NCI-H82 (cell line): ENCODE data around the gene RAD51B.
"Not testable (repeated sequence)": the region's sequence is repeated elsewhere in the genome, so short reads cannot be mapped to it uniquely, and the experiment has no call there.

ENCODE experiments used
- DNase-seq: peaks from one replicate; lab custom pipeline; 2025; lab: John Stamatoyannopoulos, UW

RAD51B gene

DNA sequence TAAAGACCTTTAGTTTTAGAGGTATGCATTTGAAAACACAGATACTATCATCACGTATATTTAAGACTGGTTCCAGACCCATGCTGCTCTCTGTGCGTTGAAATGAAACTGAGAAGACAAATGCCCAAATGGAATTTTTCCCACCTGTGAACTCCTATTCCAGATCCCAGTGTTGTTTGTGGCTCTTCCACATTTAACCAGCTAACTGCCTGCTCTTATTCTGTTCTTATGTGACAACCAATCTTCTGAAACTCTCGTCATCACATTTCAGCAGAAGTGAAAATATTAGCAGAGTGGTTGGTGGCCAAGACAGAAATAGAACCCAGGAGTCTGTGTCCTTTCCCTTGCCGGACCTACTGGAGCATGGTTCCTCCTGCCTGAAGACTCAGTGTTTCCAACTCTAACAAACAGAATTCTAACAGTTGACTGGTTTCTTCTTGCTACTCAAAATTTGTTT is 460.2 kb downstream of the RAD51B start:
- no peak for DNase-seq

DNA sequence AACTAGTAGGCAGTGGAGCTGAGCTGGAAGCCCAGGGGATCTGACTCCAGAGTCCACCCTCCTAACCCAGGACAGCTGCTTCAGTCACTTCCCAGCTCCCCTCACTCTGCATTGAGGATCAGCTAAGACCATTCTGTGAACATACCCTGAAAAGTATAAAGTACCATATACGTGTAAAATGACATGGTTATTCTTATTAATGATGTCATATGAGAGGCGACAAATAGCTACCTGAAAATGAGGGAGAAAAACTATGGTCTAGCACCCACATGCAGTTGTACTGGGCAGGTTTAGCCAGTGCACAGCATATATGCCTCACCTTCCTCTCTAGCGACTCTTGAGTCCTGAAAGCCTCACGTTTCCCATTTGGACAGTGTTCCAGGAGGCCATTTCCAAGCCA is 461.9 kb downstream of the RAD51B start:
- no peak for DNase-seq

DNA sequence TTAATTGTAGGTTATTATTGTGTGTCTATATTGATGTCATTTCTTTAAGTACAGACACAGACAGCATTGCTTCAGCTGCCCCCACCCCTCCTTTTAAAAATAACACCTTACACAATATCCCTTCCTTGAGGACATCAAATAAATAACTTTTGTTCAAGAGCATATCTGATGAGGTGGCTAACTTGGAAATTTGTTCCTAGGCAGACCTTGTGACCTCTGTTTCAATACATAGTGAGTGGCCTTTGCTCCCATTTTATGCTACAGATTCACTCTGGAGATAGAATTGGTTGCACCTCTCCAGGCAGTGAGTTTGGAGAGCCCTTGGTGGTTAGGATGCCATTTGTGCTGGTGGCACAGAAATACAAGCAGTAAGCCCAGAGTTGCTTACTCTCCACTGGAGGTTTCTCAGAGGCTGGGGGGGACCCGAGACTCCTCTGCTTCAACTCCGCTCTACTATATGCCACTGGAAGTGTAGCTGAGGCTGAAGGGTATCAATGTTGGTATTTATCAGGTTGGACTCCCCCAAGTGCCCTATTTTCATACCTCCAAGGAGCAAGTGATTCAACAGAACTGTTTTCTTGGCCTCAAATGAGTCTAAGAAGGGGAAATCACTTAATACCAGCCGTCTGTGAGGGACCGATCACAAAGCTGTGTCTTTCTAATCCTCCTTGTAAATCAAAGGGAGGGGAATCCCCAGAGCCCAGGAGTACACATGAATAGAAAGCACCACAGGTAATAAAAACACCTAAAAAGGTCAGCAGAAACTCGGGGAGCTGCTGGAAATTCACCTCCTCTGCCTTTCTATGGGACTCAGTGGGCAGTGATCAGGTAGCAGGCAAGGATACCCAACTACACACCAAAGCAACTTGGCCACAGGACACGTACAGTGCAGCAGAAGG is 463.1 kb downstream of the RAD51B start:
- peak; percentile 58 for DNase-seq

- no peak for DNase-seq
These were observed 464.0 kb downstream of the RAD51B start for GRCh38 chr14:68283378-68284123.

DNA sequence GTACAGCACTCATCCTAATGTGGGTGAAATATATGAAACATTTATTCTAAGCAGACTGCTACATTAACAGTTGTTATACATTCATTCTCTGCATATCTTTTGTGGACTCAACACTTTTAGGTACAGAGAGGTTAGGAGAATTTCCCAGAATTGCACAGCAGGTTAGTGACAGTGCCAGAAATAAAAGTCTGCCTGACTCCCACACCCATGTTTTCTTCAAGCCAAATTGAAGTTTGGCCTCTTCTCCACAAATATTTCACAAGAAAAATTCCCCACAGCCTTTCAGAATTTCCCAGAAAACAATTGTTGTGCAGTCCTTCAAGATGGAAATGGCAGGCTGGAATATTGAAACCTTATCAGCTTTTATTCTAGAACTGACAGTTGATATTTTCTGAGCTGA is 464.8 kb downstream of the RAD51B start:
- no peak for DNase-seq

- no peak for DNase-seq
These were observed 465.3 kb downstream of the RAD51B start for GRCh38 chr14:68284834-68285233.

DNA sequence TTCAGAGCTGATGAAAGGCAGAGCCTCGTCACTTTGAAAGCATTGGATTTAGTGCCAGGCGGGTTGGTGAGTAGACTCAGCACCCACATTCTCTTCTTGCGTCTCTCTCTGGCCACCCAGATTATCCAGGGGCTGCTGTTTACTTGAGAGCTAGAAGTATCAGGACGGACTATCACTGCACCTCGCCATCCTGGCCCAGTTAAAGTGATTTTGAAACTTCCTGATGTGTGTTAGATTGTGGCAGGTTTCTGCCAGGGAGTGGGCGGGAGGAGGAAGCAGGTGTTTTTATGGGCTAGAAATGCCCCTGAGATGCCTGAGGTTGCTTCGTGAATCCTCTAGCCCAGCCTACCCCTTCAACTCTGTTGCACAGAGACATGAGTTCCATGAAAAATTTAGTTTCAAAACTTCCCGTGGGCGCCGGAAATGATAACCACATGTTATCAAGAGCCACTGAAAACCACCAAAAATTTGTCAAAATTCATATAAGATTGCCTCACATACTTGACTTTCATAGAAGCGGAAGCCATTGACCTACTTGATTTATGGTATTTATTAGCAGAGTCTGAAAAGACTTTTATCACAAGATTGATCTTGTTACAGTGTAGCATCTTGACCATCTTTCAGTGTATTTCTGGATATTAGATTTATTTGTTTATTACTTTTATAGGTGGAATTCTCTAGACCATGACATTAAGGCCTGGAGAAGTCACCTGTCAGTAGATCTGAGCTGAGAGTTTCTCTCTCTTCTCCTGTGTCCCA is 466.0 kb downstream of the RAD51B start:
- no peak for DNase-seq

GRCh38 chr14:68286667-68287066 is 467.1 kb downstream of the RAD51B start:
- DNase-seq = peak; percentile 45

DNA sequence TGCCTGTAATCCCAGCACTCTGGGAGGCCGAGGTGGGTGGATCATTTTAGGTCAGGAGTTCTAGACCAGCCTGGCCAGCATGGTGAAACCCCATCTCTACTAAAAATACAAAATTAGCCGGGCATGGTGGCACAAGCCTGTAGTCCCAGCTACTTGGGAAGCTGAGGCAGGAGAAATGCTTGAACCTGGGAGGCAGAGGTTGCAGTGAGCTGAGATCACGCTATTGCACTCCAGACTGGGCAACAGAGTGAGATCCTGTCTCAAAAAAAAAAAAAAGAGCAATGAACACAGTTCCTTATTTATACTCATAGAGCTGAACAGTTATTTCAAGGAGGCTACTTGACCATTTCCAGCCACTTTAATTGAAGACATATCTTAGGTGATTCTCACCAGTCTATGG is 469.9 kb downstream of the RAD51B start:
- DNase-seq = not testable (repeated sequence)

GRCh38 chr14:68291820-68292219 is 472.2 kb downstream of the RAD51B start:
- DNase-seq = peak; percentile 53

DNA sequence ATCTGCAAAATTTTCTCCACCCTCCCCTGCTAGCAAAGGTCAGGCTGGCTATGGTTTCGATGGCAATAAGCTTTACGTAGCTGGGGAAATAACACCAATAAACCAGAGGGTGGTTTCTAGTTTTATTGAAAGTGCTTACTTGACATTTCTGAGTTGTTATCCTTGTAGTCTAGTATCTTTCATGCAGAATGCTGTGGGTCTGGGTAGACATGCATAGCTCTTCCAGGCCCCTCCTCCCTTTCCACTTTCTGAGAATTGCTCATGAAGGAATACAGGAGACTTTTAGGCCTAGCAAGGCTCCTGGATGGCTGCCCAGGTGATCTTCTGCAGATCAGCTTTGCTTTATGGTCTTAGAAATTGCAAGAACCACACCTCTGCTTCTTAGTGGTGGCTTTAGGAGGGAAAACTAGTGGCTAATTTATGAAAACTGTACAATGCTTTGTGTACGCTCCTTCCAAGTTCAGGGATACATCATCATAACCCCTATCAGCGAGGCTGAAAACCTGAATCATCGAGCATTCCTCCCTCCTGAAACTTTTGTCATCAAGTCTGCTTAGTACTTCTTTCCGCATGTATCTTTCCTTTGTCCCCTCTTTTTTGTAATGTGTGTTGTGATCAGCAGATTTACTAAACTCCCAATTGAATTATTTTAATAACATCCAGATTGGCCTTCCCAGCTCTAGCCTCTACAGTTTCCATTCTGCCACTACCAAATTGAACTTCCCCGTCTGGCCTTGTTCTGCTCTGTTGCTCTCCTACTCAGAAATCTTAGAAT is 473.0 kb downstream of the RAD51B start:
- no peak for DNase-seq

DNA sequence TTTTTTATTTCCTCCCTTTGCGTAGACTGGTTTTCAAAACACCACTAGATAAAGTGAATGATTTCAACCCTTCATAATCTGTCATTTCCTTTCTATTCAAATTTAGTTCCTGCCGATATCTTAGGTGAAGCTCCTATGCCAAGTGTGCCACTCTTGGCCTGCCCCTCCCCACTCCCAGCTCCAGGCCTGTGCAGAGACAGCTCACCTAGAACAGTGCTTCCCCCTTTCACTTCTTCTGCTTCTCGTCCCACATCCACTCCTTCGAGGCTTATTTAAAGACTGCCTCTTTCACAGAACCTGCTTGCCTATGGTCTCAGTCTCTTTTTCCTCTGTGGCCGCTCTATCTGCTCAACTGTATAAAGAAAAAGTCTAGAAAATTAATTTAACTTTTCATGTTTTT is 473.8 kb downstream of the RAD51B start:
- DNase-seq = no peak

- peak; percentile 89 for DNase-seq
These were observed 475.8 kb downstream of the RAD51B start for GRCh38 chr14:68295316-68295816.

- DNase-seq = no peak
These were observed 477.5 kb downstream of the RAD51B start for GRCh38 chr14:68297039-68297438.

GRCh38 chr14:68297876-68298468 is 478.4 kb downstream of the RAD51B start:
- DNase-seq = no peak

DNA sequence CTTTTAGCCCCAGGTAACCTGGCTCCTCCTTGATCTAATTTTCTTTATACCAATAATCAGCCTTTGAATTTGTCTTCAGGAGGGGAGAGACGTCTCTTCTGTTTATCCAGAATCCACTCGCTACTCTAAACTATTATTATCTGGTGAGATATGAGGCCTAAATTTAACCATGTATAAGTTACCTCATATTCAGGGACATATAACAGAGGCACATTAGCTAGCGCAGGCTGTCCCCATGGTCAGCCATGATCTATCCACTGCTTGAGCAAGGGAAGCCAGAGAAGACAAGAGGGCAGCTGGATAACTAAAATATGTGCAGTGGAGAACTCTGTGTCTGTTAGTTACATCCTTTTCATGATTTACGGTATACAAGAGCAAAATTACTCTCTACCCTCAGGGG is 481.0 kb downstream of the RAD51B start:
- no peak for DNase-seq

GRCh38 chr14:68301219-68301618 is 481.6 kb downstream of the RAD51B start:
- DNase-seq = no peak

- DNase-seq = not testable (repeated sequence)
These were observed 483.4 kb downstream of the RAD51B start for GRCh38 chr14:68302938-68303337.

DNA sequence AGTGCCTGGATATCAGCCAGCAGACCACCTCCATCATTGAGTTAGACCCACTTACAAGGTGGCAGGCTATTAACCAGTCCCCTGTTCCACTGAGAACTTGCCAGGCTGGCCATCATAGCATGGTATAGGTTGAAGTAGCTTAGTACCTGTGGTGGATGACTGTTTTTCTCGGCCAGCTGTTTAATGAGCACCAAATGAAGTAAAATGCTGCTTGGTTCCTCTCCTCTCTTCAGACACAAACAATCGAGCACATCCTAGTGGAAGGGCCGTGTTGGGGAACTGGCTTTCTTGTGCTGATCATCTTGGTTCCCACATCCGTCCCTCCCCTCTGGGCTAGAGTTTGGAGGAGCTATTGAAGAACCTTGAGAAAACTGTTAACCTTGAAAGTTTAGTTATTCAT is 486.2 kb downstream of the RAD51B start:
- DNase-seq = no peak

GRCh38 chr14:68306265-68306933 is 486.8 kb downstream of the RAD51B start:
- no peak for DNase-seq
